CD4-positive, alpha-beta T cell treated with Interleukin-4 for 4 hours (primary cell): ENCODE results near the gene STAT5B.
"Not testable (repeated sequence)": the region's sequence is repeated elsewhere in the genome, so short reads cannot be mapped to it uniquely, and the experiment has no call there.

ENCODE experiments used
- DNase-seq: peaks from one replicate; pipeline ENCODE4 v3.0.0-alpha.2; 2020

The STAT5B gene

GRCh38 chr17:42225646-42226045, 50.5 kb downstream of the STAT5B start:
- DNase-seq = no peak

- no peak for DNase-seq
Measured at GRCh38 chr17:42224651-42225050, 51.5 kb downstream of the STAT5B start.

GRCh38 chr17:42221886-42222745, 54.1 kb downstream of the STAT5B start:
- peak; percentile 54 for DNase-seq

GRCh38 chr17:42219280-42219679, 56.9 kb downstream of the STAT5B start:
- DNase-seq = not testable (repeated sequence)

DNA sequence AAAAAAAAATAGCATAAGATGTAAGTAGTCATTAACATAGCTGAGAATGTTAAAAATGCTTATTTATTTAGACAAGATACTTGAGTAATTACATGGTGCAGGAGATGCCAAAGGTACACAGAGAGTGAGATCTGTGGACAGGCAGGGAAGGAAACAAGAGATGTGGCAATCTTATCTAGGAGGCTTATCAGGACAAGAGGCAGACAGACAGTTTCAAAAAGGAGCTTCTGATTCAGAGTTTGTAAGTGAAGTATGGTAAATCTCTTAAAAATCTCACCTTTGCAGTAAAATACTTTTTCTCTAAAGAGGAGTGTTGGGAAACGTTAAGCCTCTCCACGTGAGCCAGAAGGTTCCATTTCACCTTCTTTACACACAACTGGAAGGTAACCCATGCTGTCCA, 62.0 kb downstream of the STAT5B start:
- DNase-seq = no peak

DNA sequence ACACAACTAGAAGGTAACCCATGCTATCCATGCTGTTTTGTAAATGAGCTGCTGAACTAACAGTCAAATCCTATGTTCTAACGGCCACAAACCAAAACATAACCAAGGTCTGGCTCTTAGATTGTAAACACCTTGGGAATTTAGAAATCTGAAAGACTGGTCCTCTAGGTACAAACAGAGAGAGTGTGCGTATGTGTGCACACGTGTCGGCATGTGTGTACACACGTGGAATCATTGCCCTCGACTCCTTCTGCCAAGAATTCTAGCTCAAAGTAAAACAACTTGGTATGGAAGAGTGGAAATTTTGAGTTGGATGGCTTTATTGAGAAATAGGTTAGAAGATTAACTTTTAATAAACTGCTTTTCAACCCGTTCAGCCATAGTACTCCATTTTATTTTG, 63.8 kb downstream of the STAT5B start:
- no peak for DNase-seq

DNA sequence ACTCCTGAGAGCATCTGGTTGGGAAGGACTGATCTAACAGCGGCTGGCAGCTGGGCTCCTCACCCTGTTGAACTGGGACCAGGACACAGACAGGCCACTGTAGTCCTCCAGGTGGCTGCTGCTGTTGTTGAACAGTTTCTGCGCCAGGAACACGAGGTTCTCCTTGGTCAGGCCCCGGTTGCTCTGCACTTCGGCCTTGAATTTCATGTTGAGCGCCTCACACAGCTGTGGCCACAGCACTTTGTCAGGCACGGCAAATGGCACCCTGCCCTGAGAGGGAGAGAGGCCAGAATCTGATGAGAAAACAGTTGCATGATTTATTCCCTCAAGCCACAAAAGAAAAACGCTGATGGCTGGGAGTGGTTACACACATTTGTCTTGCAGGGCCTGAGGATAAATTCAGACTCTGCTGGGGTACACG, 64.3 kb downstream of the STAT5B start:
- not testable (repeated sequence) for DNase-seq

DNA sequence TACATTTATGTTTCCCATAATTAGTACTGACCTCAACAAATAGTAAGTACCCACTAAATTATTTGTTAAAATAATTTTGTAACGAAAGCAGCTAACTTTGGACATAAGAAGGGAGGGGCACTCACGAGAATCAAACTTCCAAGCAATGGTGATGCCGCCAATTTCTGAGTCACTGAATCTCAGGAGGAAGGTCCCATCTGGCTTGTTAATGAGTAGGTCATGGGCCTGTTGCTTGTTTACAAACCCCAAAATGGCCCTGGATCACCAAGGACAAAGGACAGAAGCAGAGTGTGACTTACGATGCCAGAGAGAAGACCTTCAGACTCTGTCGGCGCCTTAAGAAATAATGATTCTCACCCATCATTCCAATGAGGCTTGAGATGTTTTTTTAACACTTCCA, 66.1 kb downstream of the STAT5B start:
- DNase-seq = no peak

DNA sequence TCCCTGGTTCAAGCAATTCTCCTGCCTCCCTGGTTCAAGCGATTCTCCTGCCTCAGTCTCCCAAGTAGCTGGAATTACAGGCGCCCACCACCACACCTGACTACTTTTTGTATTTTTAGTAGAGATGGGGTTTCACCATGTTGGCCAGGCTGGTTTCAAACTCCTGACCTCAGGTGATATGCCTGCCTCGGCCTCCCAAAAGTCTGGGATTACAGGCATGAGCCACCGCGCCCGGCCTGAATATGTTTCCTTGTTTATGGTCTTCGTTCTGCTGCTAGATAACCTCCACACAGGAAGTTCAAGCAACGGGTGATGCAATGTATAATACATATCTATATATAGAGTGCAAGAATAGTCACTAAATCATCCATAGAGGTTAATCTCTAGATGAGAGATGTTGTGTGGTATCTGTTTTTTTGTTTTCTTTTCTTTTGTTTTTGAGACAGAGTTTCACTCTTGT, 70.0 kb downstream of the STAT5B start:
- DNase-seq = not testable (repeated sequence)

- DNase-seq = no peak
Measured at GRCh38 chr17:42203354-42203753, 72.8 kb downstream of the STAT5B start.

DNA sequence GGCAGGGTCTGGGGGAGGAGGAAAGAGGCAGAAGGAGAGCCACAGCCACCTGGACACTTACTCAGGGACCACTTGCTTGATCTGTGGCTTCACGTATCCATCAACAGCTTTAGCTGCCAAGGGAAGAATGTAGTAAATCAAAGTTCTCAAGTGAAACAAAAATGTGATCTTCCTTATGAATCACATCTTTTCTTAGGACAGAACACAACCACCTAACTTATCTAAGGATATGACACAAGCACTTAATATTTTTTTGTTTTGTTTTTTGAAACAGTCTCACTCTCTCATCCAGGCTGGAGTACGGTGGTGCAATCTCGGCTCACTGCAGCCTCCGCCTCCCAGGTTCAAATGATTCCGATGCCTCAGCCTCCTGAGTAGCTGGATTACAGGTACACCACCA, 73.5 kb downstream of the STAT5B start:
- no peak for DNase-seq

DNA sequence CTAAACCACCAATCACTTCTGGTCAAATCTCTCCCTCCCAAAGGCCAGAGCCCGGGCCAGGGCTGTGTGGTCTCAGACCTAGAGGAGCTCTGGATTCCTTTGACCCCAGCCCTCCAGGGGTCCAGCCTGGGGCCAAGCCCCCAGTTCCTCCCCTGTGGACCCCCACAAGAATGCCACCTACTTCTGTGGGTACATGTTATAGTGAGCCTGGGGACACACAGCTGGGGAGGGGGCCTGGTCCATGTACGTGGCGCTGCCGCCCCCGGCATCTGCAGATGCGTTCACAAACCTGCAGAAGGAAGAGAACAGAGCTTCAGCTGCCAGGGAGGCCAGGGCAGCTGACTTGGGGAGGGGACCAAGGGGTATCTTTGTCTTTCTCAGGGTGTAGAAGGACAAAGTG, 74.0 kb downstream of the STAT5B start:
- no peak for DNase-seq

- no peak for DNase-seq
Measured at GRCh38 chr17:42201458-42201772, 74.8 kb downstream of the STAT5B start.

GRCh38 chr17:42200706-42201457, 75.3 kb downstream of the STAT5B start:
- no peak for DNase-seq

DNA sequence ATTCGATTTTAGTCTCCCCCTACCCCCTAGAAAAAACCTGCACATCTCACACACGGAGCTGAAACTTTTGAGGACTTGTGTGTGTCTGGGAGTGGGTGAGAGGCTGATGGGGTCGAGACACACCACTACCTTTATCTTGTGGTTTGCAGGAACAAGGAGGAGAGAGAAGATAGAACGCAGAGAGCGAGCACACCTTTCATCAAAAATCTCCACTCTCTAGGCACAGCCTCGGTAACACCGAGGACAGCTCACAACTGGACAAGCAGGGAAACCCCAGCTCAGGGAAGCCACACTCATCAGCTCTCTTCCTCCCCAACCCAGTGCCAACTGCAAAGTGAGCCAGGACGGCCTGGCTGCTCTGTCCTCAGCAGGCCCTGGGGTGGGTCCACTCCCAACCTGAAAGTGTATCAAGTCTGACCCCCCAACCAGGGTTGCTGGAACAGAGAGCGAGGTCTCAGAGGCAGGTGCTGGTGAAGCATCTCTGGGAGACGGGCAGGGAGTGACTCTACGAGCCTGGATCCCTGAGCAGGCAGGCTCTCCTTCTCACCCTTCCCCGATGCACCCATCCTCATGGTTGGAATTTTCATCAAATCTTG, 76.7 kb downstream of the STAT5B start:
- DNase-seq = no peak

DNA sequence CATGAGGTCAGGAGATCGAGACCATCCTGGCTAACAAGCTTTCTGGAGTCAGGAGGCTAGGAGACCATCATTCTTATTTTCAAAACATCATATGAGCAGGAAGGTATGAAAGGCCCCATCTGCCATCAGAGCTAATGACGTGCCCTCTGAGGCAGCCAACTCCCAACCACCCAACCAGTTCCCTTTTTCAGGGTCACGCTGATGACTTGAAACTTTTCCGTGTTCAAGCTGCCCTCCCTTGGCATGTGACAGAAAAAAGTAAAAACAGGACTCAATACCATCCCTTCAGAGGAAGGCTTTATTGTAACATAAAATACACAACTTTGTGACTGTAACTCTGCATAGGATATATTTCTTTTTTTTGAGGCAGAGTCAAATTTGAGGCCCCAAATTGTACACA, 77.3 kb downstream of the STAT5B start:
- peak; percentile 18 for DNase-seq

GRCh38 chr17:42197564-42198156, 78.5 kb downstream of the STAT5B start:
- DNase-seq = no peak

DNA sequence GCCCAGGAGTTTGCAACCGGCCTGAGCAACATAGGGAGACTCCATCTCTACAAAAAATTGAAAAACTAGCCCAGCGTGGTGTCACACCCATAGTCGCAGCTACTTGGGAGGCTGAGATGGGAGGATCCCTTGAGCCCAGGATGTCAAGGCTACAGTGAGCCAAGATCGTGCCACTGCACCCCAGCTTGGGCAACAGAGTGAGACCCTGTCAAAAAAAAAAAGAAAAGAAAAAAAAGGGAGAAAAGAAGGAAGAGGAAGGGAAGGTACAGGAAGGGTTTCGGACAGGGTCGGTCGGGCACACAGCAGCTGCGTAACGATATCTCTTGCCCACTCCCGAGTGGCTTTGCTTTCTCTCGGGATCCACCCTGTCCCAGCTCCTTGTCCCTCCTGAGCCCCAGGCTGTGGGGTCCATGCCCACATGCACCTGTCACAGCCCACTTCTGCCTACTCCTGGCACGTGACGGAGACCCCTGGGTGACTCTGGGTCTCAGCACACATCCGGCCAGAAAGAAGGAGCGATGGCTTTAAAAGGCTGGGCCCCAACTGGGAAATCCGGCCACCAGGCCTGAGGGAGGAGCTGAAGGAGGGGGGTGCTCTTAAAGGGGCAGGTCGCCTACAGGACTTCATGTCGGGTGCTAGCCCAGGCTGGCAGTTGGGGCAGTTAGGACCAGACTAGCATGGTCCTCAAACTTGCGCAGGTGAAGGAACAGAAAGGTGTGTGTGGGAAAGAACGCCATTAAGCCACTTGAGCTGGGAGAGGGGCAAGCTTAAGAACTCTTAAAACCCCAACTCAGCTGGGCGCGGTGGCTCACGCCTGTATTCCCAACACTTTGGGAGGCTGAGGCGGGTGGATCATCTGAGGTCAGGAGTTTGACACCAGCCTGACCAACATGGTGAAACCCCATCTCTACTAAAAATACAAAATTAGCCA, 82.0 kb downstream of the STAT5B start, which contains the start of gene GHDC:
GHDC (minus strand) TSS at position 526 of the 931 bp plus-strand sequence. CDS start 913 bp downstream, outside the sequence.
- DNase-seq = peak; percentile 79

- DNase-seq = no peak
Measured at GRCh38 chr17:42193216-42193968, 82.8 kb downstream of the STAT5B start.

DNA sequence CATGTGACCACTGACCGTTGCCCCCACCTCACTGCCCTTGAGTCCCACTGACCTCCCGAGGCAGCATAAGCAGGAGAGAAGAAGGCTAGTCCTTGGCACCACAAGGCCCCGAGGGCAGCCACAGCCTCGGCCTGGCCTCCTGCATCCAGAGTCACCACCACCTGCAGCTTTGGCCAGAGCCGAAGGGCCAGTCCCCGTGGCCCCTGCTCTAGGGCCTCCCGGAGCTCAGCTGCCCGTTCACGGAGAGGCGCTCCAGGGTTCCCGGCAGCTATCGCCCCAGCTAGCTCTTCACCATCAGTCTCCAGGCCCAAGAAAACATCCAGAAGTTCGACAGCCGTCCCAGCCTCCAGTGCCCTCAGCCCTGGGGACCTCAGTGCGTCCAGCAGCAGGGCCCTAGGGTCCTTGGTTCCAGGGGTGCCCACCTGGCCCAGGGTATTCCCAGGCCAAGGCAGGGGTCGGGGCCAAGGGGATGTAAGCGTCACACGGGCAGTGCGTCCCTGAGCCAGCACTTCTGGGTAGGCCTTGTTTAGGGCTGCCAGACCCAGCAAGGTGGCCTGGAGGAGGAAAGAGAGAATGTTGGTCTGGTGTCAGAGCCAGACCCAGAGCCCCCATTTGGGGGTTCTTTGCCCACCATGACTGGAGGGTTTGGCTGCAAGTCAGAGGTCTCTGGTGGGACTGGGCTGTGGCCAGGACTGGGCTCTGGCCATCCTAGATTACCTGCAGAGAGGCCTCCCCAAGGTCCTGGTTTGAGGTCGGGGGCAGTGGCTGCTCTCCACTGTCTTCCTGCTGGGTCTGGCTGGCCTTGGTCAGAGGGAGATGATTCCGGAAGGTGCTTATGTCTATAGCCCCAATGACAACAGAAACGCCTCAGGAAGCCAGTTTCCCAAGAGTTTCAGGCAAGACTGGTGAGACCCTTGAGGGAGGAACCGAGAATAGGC, 83.7 kb downstream of the STAT5B start:
- no peak for DNase-seq
